GM18508 (cell line): ENCODE results near the gene ZNF608.

Experiments used
- ATAC-seq: cut with Tn5 transposase; IDR thresholded peaks from one replicate; pipeline ENCODE4 v1.9.1; 2021; ENCODE audit warnings: moderate number of reproducible peaks; ENCODE audit not compliant: insufficient read depth, unreplicated experiment

ZNF608 gene

DNA sequence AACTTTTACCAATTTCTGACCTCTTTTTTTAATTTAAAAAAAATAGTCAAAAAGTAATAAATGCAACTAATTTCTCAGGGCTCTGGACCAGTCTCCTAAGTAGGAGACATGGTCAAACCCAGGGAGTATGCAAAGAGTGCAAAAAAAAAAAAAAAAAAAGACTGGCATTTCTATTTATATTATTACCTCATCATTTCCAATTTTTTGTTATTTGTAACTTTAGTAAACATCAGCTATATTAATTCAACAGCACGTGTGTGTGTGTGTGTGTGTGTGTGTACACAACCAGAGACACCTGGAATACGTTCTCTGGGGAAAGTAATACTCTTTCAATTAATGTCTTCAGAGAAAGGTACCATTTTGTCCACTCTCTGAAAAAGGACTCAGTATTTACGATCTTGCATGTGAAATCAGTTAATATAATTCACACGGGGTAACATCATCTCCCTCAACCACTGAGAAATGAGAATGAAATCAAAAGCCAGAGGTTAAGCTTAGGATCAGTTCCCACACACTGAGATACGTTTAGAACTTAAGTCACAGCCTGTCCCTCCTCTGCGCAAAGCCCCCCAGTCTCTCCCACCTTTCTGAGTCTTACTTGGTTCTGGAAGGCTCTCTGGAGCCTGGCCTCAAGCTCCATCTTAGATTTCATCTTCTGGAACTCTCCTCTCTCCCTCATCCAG is 21.9 kb downstream of the ZNF608 start:
- peak; percentile 35 for ATAC-seq

DNA sequence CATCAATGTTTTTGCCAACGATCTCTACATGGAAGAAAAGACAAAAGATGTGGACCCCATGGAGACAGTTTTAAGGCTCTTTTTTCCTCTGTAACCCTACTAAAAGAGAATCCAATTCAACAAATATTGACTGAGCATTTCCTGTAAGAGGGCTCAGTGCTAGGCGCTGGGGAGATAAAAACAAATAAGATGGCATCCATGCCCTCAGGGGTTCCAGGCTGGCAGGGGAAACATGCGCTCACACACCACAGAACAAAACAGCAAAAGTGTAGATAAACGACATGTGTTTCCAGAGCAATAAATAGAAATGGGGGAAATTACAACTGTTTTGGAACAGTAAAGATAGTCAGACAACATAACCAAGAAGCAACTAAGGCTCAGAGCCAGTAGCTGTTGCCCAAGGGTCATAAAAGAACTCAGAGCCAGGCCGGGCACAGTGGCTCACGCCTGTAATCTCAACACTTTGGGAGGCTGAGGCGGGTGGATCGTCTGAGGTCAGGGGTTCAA is 25.2 kb downstream of the ZNF608 start:
- no peak for ATAC-seq

DNA sequence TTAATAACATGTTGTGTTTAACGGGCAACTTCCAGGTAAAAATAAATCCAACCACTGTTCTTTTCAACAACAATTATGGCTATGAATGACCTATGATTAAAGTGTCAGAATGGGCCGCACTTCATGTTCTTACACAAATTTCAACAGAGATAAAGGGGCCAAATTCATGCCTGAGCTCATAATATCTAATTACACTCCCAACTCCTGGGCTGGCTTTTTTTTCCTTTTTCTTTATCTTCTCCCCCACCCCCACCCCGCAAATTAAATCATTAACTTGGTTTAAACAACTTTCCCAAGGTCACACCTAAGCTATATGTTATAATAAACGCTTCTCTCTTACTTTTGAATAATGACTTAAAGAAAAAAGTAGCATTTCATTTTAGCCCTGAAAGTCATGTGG is 25.8 kb downstream of the ZNF608 start:
- no peak for ATAC-seq

GRCh38 chr5:124719113-124719967 is 27.1 kb downstream of the ZNF608 start:
- no peak for ATAC-seq

GRCh38 chr5:124718380-124718789 is 28.1 kb downstream of the ZNF608 start:
- ATAC-seq, result no peak

GRCh38 chr5:124716169-124716568 is 30.3 kb downstream of the ZNF608 start:
- no peak for ATAC-seq

GRCh38 chr5:124714910-124715309 is 31.5 kb downstream of the ZNF608 start:
- ATAC-seq, result no peak

DNA sequence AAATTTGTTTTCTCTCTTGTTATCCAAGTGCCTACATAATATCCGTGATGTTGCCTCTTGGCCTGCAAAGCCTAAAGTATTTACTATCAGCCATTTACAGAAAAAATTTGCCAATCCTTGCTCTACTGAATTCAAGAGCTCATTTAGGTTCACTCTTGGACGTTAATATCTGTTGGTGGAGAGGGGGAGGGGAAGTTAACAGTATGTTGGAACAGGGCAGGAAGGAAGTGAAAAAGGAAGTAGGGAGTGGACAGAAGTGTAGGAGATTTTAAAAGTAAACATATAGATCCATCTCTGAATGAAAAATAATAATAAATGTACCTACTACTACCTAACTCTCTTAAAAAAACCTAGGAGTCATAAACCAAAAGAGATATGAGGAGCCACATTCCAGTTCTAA is 32.8 kb downstream of the ZNF608 start:
- ATAC-seq, result no peak

- ATAC-seq, result no peak
These were observed 33.6 kb downstream of the ZNF608 start for GRCh38 chr5:124712731-124713305.

DNA sequence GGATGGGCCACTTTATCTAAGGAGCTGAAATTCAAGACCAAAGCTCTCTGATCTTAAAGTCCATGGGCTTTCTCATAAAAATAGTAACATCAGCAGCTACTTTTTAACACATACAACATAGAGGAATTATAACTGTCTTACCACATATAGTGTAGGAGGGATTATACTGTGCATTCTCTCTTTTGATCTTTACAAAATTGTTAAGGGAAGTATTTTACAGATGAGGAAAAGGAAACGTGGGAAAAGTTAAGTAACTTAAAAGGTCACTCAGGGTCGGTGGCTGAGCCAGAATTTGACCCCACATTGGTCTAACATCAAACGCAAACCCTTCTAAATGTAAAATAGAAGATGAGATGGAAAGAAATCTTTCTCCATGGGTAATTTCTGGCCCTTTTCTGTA is 38.4 kb downstream of the ZNF608 start:
- ATAC-seq, result no peak

DNA sequence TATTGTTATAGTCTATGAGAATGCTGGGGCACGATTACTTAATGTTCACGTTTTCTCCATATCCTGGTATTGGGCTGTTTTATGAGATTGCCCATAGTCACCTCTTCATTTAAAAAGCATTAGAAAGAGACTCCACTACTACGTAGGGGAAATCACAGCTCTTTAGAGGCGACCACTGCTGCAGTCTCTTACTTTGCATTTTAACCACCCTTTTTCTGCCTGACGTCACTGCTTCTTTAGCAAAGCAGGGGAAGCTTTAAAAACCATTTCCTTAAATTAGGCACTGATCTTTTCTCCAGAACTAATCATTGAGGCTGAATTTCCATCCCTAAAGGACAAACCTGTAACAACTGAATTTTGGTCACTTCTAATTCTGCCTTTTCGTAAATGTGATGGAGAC is 38.9 kb downstream of the ZNF608 start:
- ATAC-seq, result no peak

GRCh38 chr5:124706729-124707361 is 39.6 kb downstream of the ZNF608 start:
- no peak for ATAC-seq

DNA sequence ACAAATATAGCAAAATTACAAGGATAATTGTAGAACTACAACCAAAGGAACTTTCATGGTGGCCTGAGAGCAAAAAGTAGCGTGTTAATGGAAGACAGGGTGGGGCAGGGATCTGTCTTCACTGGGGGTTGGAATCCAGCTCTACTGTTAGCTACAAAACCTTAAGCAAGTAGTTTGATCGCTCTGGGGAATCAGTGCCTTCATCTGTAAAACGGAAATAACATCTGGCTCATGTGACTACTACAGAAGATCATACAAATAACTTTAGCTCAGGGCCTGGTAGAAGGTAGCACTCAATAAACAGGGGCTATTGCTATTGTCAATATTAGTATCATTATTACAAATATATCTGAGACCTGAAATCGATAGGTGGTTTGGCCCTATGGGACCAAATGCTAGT is 40.4 kb downstream of the ZNF608 start:
- no peak for ATAC-seq

DNA sequence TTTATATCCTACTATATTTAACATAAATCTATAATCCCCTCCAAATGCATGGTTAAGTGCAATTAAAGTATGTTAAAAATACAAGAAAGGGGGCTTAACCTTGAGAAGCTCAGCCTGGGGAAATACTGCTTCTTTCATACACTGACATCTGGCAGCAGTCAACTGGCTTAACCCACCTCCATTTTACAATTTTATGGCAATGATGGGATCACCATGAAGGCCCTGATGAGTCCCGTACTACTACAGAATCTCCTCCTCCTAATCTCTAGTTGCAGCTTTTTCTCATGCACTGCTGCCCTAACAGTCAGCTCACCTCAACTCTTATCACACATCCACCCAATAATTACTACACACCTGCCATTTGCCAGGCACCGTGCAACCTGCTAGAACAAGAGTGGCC is 40.9 kb downstream of the ZNF608 start:
- ATAC-seq, result no peak

DNA sequence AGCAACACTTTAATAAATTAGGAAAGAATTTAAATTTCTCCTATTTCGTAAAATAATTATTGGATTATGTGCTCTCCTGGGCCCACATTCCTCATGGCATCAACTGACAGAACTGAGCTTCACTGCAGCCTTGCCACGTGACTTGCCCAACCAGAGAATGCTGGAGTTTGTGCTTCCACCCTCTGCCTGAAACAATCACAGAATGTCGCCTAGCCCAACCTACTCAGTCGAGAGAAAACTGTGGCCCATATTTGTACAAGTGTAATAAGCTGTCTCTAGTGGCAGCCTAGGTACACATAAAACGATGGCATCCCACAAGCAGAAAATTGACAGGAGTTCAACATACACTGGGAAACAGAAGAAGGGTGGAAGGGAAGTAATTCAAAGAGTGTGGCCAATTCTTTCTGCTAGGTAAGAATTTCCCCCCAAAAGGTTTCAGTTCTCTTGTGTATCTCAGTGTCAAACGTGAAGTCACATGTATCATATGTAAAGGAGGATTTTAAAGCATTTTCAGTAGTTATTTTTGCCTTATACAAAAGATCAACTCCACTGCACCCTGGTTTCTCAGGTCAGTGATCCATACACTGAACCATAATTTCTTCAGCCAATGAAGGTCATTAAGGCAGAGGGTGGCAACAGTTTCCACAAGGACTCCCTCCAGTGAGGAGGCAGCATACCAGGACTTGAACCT is 41.7 kb downstream of the ZNF608 start:
- ATAC-seq, result peak; percentile 82

DNA sequence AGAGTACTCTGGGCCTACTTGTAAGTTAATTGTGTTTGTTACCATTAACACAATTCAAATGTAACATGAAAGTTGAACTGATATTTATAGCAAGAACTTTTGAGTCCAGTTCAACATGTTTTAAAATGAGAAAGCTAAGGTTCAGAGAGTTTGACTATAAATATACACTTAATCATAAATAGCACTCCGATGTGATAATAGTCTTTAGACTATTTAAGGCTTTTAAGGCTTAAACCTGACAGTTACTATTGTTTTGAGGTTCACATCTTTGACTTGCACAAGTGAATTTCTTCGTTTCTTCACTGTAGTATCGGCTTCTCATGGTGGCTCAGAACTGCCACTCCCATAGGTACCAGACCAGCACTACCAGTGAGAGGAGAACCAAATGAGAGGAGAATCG is 42.4 kb downstream of the ZNF608 start:
- ATAC-seq, result no peak

- ATAC-seq, result no peak
These were observed 43.9 kb downstream of the ZNF608 start for GRCh38 chr5:124702525-124702924.

- no peak for ATAC-seq
These were observed 44.5 kb downstream of the ZNF608 start for GRCh38 chr5:124701873-124702425.

DNA sequence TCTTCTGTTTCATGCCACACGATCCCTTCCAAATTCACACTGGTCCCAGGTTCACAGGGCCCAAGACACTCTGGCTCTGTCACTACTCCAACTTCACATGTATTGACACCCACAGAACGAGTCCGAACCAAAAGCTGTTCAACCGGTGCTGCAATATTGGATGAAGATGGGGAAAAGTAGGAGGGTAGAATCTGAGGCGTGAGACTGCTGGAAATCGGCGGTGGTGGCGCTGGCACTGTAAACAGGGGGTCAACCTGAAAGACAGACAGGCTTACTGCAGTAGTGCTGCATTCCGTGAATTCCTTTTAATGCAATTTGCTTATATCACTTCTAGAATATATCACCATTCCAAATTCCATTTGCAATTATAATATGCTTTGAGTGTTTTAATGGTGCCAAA is 45.4 kb downstream of the ZNF608 start:
- ATAC-seq, result no peak

DNA sequence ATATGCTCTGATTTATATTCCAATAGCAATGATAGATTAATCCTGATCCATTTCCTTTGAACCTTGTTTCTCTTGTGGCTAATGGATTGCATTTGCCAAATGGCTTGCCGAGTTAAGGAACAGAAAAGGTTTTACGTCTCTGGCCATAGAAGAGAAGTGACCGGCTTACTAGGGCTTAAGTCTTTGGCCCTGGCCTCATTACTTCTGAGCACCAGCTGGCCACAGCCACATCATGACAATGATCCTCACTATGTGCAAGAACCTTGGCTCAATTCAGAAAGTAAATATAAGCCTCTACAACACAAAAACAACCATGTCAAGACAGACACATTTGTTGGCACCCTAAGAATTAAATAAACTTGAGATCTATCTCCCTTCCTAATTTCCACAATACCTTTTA is 46.1 kb downstream of the ZNF608 start:
- ATAC-seq, result no peak
